Measurements from ENCODE around the gene DICER1.
"Not testable (repeated sequence)": the region's sequence is repeated elsewhere in the genome, so short reads cannot be mapped to it uniquely, and the experiment has no call there.

Gene DICER1

DNA sequence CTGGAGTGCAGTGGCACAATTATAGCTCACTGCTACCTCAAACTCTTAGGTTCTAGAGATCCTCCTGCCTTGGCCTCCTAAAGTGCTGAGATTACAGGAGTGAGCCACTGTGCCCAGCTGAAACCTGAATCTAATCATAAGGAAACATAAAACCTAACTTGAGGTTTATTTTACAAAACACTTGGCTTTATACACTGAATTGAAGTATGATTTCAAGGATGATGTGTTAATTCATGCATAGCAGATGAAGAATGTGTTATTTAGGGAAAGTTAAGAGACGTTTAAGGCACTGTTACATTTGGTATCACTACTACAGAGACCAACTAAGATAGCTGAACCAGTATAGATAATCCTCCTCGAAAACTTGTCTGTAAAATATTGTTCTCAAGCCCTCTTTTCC is 6.4 kb downstream of the DICER1 start:
- DNase-seq (ENCODE audit: low read depth) = no peak

DNA sequence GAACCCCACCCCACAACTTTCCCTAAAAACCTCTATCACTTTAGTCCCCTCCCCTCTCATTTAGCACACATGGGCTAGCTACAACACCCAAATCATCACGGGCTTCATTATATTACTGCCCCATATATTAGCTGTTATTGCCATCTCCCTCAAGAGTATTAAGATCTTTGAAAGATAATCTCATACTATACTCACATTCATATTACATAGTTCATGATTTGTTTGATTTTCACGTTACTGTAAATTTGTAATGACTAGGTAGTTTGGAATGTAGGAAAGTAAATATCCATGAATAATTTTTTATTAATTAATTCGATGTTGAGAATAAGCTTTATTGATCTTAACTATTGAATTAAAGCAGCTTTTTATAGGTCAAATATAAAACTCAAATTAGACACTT is 7.9 kb downstream of the DICER1 start:
- DNase-seq (ENCODE audit: low read depth) = no peak

DNA sequence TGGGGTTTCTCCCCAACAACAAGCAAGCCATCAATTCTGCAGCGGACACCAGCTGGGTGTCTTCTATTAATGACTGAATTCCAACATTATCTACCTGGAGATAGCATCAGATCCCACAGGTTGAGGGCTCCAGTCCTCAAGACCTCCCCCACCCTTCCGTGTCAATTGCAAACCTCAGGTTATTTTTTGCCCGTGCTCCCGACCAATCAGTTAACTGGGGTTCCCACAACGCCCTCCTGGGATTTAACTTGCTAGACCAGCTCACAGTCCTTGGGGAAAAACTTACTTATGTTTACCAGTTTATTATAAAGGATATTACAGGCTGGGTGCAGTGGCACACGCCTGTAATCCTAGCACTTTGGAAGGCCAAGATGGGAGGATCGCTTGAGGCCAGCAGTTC is 9.7 kb downstream of the DICER1 start:
- no peak for DNase-seq (ENCODE audit: low read depth)

DNA sequence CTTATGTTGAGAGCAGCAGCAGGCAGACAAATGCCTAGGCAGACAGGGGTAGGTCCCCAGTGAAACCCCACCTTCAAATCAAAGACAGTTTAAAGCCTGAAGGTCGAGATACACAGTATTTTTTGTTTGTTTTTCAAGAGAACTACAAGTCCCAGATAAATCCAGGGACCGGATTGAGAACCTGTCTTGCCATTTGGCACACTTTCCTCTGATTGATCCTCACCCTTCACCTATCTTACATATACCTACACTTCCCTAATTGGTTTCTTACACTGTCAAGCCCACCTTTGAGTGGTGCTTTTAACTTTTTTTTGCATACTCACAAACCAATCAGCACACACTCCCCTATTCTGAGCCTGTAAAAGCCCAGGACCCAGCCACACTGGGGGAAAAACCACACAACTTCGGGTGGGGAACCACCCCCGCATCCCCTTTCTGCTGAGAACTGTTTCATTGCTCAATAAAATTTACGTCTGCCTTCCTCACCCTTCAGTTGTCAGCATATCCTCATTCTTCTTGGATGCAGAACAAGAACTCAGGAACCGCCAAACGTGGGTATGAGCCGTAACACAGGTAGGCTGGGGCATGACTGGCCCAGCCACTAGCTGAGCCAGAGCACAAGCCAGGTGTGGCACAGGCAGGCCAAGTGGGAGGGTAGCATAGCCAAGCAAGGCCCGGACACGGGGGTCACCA is 11.1 kb downstream of the DICER1 start:
- DNase-seq (ENCODE audit: low read depth) = no peak

DNA sequence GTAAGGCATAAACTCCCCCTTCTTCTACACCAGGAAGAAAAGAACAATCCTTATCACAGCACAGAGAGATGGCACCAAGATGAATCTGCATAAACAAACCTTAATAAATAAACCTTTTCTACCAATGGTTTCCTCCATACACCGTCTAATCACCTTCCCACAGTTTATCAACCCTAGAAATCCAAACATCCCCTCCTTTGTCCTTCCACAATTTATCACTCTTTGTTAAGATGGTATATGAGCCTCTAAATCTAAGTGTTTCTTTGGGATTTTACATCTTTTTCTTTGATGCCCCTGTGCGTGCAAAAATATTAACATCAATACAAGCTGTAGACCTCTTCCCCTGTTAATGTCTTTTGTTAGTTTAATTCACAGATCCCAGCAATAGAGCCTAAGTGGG is 12.5 kb downstream of the DICER1 start:
- no peak for DNase-seq (ENCODE audit: low read depth)

DNA sequence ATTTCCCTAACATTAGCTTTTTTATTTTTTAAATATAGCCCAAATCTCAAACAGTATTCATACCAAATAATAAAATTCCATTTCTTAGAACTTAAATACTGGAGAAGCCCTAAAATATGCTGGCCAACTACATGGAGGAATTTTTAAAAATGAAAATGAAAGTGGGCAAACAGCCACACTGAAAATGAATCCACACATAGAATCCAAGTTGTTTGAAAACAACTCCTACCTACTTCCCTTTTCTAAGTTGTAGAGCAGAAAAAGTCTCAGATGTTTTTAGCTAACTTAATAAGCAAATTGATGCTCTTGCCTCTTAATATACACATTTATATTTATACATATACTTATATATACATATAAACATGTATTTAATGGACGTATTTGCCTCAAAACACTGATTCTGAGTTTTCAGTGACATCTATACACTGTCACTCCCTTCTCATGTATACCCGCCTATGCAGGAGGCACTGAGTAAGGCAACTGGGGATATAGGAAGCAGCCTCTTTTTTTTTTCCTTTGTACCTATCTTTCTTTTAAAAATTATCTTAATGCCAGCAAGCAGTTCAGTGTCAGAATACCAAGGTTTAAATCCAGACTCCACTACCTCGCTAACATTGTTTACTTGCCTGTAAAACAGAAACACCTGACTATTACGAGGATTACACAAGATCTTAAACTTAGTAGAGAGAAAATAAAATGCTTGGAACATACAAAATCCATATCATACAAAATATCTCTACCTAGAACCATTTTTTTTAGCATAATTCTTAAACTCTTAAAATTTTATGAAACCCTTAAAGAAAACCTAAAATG is 13.3 kb downstream of the DICER1 start:
- DNase-seq (ENCODE audit: low read depth) = no peak

DNA sequence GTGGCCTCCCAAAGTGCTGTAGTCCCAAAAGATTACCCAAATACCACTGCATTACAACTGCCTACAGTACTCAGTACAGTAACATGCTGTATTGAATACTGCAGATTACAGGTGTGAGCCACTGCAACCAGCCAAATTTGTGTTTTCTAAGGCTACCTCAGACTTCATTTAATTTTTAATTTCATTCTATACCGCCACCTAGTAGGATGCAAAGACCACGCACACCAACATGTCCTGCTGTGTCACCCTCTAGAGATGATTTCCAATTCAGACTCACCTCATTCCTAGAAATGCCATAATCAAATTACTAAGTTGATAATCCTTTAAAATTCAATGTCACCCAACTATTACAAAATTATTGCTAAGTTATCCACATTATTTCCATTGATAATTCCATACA is 15.1 kb downstream of the DICER1 start:
- no peak for DNase-seq (ENCODE audit: low read depth)

DNA sequence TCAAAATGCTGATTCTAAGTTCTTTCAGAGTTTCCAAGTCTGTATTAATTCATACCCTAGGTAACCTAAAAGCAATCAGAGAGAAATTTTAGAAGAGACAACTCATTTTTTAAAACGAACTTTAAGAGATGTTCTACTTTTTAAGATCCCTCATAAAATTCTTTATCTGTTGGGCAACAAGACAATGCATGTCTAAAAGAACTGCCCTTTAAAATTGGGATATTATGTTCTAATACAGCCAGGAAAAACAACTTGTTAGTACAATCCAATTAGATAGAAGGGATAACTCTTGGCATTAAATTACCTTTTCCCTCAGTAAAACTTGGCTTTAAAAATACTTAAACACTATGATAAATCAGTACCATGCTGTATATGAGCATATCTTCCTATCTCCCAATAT is 15.6 kb downstream of the DICER1 start:
- DNase-seq (ENCODE audit: low read depth) = no peak

DNA sequence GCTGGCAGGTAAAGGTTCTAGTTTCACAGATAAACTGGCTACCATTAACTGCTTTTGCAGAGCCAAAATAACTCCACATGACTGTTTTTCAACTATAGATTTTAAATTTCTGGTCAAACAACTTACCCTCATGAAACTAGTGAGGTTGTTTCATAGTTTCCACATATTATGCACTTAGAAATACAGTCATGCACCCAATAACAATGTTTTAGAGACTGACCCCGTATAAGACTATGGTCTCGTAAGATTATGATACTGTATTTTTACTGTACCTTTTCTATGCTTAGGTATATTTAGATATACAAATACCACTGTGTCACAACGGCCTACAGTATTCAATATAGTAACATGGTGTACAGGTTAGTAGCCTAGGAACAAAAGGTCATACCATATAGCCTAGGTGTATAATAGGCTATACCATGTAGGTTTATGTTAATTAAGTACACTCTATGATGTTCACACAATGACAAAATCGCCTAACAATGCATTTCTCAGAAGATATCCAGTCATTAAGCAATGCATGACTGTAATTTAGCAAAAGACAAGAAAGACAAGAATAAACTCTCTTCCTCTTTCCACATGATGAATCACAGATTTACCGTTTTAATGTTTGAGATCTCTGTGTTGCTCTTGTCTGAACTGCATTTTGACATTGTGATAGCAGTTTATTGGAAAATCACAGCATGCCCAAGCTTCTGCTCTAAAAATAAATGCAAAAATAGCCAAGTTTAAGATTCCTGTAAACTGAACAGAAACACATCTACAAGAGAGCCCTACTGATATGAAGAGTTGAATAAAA is 17.1 kb downstream of the DICER1 start:
- no peak for DNase-seq (ENCODE audit: low read depth)

DNA sequence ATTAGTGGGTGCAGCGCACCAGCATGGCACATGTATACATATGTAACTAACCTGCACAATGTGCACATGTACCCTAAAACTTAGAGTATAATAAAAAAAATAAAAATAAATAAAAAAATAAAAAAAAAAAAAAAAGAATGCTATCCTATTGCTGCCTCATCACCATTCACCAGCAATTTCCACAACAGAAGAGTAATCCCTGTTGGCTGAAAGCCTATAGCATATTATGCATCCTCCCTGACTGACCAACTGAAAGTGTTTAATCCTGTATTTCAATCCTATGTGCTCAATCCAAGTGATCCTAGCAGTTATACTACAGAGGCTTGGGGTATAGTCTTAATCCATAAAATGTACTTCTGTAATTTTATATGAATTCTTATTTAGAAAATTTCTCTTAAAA is 18.5 kb downstream of the DICER1 start:
- no peak for DNase-seq (ENCODE audit: low read depth)

DNA sequence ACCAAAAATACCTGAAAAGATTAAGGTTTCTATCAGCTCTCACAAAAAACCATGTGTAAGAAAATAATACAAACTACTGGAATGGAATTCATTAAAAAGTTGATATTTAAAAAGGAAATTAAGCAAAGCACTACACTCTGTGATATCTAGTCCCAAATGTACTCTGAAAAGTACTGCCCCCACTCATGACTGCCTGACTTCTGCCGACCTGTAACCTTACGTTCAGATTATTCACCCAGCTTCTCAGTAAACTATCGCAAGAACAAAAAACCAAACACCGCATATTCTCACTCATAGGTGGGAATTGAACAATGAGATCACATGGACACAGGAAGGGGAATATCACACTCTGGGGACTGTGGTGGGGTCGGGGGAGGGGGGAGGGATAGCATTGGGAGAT is 18.9 kb downstream of the DICER1 start:
- not testable (repeated sequence) for DNase-seq (ENCODE audit: low read depth)

DNA sequence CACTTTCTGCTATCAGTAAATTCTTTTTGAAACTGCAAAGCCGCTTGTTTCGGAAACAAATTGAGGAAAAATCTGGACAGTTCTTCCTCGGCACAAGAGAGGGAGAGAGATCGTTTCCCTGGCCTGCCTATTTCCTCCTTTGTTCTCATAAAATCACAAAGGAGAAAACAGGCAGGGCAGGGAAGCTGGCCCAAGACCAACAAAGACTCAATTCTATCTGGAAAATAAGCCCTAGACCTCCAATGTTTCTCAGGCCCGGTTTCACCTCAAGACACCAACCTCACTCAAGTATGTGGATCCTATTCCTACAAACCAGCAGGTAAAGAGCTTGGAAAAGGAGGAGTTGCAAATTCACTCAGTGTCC is 19.5 kb downstream of the DICER1 start:
- DNase-seq (ENCODE audit: low read depth) = no peak

DNA sequence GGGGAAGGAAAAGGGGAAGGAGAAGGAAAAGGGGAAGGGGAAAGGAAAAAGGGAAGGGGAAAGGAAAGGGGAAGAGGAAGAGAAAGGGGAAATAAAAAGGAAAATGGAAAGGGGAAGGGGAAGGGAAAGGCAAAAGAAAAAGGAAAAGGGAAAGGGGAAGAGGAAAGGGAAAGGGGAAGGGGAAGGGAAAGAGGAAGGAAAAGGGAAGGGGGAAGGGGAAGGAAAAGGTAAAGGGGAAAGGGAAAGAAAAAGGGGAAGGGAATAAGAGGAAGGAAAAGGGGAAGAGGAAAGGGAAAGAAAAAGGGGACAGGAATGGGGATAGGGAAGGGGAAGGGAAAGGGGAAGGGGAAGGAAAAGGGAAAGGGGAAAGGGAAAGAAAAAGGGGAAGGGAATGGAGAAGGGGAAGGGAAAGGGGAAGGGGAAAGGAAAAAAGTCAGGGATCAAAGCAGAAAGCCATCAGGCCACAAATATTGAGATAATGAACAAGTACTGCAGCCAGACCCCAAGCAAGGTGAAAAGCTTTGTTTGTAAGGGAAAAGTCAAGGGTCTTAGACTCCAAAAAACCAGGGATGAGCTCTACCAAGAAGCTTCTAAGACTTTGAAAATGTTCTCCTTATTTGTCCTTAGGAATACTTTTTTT is 20.0 kb downstream of the DICER1 start:
- DNase-seq (ENCODE audit: low read depth) = no peak

DNA sequence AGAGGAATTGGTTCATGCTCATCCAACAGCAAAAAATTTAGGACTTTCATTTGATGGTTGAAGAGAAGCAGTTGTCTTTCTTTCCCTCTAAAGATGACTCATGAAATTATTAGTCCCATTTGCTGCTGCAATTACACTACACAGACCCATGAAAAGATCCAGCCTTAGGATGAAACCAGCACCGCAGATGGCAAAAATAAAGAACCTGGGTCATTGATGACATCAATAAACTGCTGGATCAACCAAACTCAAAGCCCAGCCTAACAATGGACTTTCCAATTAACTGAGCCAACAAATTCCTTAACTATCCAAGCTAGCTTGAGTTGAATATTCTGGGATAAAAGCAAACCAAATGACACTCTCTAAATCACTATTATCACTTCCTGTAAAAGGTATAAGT is 20.7 kb downstream of the DICER1 start:
- no peak for DNase-seq (ENCODE audit: low read depth)

DNA sequence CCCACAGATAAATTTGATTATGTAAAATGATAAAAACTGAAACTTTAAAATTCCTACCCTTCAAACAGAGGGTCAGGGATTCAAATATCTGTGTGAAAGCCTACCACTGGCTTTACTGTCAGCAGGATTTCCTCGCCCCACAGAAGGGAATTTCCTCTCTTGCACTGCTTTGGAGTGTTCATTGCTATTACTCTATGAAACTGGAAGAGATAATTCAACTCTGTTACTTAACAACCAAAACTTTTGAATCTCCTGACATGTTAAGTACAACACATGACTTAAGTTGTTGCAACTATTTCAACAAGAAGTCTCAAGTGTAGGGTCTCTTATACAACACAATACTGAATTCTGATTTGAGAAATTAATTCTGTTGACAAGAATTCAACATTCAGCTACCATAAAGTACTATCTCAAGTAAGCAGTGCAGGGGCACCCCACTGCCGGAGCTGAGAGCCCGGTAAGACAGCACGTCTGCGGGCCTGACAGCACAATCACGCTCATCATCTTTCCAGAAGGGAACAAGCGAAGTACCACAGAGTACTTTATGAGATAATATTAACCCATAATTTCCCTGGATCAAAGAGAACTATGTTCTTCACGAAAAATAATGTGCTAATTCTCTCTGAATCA is 22.9 kb downstream of the DICER1 start:
- DNase-seq (ENCODE audit: low read depth) = no peak

DNA sequence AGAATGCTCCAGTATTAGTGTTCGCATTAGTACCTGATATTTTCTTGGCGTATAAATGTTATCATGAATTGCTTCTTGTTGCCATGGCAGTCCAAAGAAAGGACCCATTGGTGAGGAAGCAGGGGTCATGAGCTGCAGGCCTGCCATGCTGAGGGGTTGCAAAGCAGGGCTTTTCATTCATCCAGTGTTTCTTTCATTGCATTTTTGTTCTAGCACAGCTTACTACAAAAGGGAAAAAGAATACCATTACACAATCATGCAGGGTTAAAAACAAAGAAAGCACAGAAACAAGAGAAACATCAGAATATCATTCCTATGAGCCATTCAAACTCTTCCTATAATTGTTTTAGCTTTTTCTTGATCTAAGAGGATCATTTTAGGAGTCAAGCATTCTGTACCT is 24.0 kb downstream of the DICER1 start:
- no peak for DNase-seq (ENCODE audit: low read depth)

DNA sequence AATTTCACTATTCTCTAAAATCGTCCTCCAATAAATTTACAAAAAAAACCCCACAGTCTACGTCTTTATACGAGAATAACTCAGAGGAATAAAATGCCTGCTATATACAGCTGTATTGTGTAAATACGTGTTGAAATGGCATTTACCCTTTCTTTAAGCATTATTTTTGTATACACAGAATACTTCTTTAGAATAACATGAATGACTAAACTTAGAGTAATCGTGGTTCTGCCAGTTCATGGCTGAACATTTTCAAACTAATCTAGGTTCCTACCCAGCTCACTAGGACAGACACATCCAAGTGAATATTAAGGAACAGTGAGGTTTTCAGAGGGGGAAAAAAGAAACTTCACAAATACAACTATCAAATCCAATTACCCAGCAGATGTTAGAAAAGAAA is 24.6 kb downstream of the DICER1 start:
- no peak for DNase-seq (ENCODE audit: low read depth)

DNA sequence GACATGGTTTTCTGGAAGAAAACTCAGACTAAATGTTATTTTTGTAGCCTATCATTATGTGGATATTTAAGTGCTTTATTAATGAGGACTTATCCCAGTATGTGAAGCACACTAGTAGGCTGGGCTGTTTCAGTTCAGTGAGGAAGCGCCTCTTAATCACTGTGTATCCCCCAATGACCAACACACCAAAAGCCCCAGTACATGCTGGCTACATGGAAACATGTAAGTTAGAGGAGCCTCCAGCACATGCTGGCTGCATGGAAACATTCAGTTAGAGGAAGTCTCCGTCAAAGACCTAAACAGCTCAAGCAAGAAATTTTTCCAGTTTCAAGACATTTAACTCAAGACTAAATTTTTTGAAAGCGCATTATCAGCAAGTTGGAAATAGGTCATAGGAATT is 26.8 kb downstream of the DICER1 start:
- DNase-seq (ENCODE audit: low read depth) = no peak

DNA sequence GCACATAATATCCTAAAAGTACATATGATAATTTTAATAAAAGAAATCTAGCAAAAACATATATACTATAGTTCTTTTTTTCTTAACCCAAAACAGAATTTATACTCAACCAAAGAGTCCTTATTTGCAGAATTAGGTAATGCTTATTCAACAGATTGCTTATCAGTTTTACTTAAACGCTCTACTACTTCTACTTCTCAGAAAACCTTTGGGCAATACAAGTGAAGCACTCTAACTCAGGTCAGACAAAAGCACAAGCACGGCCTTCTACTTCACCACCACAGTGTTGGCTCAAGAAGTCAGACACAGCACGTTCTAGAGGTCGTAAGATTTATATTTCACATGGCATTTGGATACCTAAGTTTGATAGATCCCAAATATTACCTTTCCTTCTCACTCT is 29.2 kb downstream of the DICER1 start:
- no peak for DNase-seq (ENCODE audit: low read depth)

DNA sequence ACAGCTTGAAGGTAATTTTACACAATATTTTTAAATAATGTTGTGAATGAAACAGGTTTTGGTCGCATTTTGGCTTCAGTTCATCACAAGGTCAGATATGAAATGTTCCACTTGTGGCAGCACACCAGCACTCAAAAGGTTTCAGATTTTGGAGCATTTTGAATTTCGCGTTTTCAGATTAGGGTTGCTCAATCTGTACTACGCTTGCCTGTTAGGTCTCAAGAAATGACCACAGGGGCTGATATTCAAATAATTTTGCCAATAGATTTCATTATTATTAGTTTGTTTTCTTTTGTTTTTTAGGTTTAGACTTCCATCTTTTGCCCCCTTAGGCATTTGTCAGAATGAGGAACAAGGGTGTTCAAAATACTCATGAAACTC is 29.8 kb downstream of the DICER1 start:
- DNase-seq (ENCODE audit: low read depth) = no peak

DNA sequence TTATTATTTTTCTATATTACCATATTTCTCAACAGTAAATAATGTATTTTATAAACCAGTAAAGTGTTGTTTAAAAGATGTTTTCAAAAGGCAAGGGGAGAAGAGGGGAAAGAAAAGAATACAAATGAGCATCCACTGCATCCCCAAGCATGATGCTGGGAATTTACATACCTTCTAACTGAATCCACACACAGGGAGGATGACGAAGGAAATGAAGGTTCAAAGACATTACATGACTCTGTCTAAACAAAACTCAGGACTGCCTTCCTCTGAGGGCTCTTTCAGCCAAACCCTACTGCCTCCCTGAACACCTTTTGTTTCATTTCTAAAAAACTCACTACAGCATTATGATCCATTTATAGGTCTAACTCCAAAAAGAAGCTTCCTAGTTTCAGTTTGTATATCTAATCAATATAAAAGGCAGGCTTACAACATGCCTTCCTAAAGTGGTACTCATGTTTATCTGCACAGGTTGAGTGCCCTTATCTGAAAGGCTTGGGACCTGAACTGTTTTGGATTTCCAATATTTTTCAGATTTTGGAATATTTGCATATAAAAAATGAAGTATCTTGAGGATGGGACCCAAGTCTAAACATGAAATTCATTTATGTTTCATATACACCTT is 30.3 kb downstream of the DICER1 start:
- no peak for DNase-seq (ENCODE audit: low read depth)

DNA sequence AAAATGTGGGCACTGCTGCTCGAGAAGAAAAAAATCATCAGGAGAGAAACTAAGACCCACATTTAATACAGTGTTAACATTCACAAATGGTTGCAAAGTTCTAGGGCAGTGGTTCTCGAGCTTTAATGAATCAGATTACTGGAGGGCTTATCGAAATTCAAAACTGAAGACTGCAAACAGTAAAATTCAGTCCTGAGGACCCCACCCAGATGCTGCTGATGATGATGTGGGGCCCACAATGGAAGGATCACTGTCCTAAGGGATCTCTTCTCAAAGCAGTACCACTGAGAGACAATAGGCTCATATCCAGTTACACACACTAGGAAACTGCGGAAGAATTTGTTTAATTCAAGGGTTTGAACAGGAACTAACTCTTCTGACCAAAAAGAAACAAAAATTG is 31.4 kb downstream of the DICER1 start:
- no peak for DNase-seq (ENCODE audit: low read depth)
